HCT116 (cell line): ENCODE results near the gene OXT.

Experiments used
- EZH2phosphoT487 ChIP-seq: fragments of 200-600 bp; IDR thresholded peaks from 2 replicates; pipeline ENCODE4 v1.6.1; 2018; ENCODE audit warnings: antibody characterized with exemption, borderline replicate concordance
- FOSL1 ChIP-seq: IDR thresholded peaks from 2 replicates; pipeline ENCODE4 v1.6.1; 2012; ENCODE audit warnings: low read depth
- JUND ChIP-seq: IDR thresholded peaks from 2 replicates; pipeline ENCODE4 v1.6.1; 2012
- SP1 ChIP-seq: IDR thresholded peaks from 2 replicates; pipeline ENCODE4 v1.6.1; 2012; ENCODE audit warnings: low read depth
- TF ChIP-seq, protein P1 (sequence below), 3 experiments: fragments of 200-600 bp in 1 of 3; sonication (generic) in 1 of 3; IDR thresholded peaks in 2 of 3; conservative IDR thresholded peaks in 1 of 3; 2 replicates each; pipeline ENCODE4 v1.5.1; 2012 to 2017; ENCODE audit warnings: low read depth in 2 of 3, low read length in 2 of 3, antibody characterized with exemption in 1 of 3, borderline replicate concordance in 1 of 3, control low read depth in 1 of 3, mild to moderate bottlenecking in 1 of 3, mixed read lengths in 1 of 3, mixed run types in 1 of 3, moderate library complexity in 1 of 3; ENCODE audit not compliant: insufficient read depth in 1 of 3

DNA sequence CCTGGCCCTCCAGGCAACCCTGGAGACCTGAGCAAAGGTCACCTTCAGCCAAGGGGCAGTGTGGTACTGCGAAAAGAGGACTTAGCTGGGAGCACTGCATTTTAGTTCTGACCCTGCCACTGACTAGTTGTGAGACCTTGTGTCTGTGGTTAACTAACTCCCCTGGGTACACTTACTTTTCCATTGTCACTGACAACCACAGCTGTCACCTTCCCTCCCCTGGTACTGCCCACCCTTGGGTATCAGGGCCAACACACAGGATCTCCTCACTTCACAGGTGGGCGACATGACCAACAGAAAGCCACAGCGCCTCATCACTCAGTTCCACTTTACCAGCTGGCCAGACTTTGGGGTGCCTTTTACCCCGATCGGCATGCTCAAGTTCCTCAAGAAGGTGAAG, 49.6 kb upstream of the OXT start:
- TF ChIP-seq, protein P1, sequence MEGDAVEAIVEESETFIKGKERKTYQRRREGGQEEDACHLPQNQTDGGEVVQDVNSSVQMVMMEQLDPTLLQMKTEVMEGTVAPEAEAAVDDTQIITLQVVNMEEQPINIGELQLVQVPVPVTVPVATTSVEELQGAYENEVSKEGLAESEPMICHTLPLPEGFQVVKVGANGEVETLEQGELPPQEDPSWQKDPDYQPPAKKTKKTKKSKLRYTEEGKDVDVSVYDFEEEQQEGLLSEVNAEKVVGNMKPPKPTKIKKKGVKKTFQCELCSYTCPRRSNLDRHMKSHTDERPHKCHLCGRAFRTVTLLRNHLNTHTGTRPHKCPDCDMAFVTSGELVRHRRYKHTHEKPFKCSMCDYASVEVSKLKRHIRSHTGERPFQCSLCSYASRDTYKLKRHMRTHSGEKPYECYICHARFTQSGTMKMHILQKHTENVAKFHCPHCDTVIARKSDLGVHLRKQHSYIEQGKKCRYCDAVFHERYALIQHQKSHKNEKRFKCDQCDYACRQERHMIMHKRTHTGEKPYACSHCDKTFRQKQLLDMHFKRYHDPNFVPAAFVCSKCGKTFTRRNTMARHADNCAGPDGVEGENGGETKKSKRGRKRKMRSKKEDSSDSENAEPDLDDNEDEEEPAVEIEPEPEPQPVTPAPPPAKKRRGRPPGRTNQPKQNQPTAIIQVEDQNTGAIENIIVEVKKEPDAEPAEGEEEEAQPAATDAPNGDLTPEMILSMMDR (IDR thresholded peaks at IDR 0.05 in 2 of 3, conservative IDR thresholded peaks at IDR 0.05 in 1 of 3; ENCODE audit: borderline replicate concordance in 1 of 3, insufficient read depth in 1 of 3, low read depth in 2 of 3, low read length in 2 of 3): no peak
- TF ChIP-seq JUND (no peak), EZH2phosphoT487 (no peak), SP1 (no peak), FOSL1 (no peak)
